Measurements from ENCODE around the gene HCAR3.
"Not testable (repeated sequence)": the region's sequence is repeated elsewhere in the genome, so short reads cannot be mapped to it uniquely, and the experiment has no call there.

The HCAR3 gene

DNA sequence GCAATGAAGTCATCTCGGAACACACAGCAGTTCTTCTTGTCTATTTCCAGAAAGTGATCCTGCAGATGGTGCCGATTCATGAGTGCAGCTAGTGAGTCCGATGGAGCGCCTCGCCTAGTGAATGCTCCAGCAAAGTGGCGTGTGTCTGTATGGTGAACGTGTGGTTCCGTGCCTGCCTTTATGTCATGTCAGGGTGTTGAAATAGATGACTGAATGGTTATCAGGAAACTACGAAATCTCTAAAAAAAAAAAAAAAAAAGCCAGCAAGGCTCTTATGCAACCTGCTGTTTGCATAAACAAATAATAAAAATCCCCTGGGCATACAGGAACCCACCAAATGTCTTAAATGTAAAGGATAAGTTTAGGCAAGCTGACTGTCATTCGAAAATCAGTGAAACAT lies at the start of gene HCAR3:
Gene HCAR3 (minus strand): TSS at position 154 of the 400 bp plus-strand sequence. CDS start 74 bp downstream, at position 80.
- H3K9me3 ChIP-seq (ENCODE audit: control insufficient read depth, insufficient read depth, low read length); H3K9me2 ChIP-seq (replicated peaks; ENCODE audit: control insufficient read depth, low read length); H3K27ac ChIP-seq (ENCODE audit: low read depth, low read length); H3K27me3 ChIP-seq (ENCODE audit: control insufficient read depth, low read length); H4K20me1 ChIP-seq (ENCODE audit: control insufficient read depth, insufficient read depth, low read depth, low read length); H3K36me3 ChIP-seq (ENCODE audit: control insufficient read depth, low read length); H3K79me2 ChIP-seq (ENCODE audit: control insufficient read depth, low read length); H3F3A ChIP-seq (ENCODE audit: control insufficient read depth, insufficient read depth): not testable (repeated sequence)
- 0 out of 2 replicates have a peak within 1 kb of the TSS, but pooled peaks have one; percentile 32 for H3K4me3 ChIP-seq (ENCODE audit: low read length)
- peak within 1 kb of the TSS; percentile 47; the same call in 1 of the 2 replicates for H3K4me2 ChIP-seq (ENCODE audit: low read length)
- peaks cover 21% of the 10 kb centered on the region for H3K4me1 ChIP-seq (ENCODE audit: control insufficient read depth, low read length)

DNA sequence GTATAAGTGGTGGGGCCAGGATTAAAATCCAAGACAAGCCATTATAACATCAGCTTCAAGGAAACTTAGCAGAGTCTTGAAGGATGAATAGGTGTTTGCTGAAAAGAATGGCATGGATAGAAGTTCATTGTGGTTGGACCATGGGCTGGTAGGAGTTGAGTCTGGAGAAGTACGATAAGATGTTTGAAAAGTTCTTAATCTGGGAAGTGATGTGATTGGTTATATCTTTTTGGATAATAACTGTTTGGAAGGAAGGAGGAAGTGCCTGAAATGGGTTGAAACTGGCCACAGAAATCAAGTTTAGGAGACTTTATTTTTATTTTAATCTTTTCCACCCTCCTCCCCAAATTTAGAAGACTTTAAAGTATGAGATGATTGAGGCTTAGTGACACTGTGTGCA lies 41.0 kb upstream of the HCAR3 start:
- no peak for TF ChIP-seq EZH2phosphoT487 (IDR thresholded peaks at IDR 0.05; ENCODE audit: borderline replicate concordance, low read length)
- TF ChIP-seq, protein P1, sequence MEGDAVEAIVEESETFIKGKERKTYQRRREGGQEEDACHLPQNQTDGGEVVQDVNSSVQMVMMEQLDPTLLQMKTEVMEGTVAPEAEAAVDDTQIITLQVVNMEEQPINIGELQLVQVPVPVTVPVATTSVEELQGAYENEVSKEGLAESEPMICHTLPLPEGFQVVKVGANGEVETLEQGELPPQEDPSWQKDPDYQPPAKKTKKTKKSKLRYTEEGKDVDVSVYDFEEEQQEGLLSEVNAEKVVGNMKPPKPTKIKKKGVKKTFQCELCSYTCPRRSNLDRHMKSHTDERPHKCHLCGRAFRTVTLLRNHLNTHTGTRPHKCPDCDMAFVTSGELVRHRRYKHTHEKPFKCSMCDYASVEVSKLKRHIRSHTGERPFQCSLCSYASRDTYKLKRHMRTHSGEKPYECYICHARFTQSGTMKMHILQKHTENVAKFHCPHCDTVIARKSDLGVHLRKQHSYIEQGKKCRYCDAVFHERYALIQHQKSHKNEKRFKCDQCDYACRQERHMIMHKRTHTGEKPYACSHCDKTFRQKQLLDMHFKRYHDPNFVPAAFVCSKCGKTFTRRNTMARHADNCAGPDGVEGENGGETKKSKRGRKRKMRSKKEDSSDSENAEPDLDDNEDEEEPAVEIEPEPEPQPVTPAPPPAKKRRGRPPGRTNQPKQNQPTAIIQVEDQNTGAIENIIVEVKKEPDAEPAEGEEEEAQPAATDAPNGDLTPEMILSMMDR (IDR thresholded peaks at IDR 0.05; ENCODE audit: low read depth, low read length, poor library complexity, severe bottlenecking), result no peak

DNA sequence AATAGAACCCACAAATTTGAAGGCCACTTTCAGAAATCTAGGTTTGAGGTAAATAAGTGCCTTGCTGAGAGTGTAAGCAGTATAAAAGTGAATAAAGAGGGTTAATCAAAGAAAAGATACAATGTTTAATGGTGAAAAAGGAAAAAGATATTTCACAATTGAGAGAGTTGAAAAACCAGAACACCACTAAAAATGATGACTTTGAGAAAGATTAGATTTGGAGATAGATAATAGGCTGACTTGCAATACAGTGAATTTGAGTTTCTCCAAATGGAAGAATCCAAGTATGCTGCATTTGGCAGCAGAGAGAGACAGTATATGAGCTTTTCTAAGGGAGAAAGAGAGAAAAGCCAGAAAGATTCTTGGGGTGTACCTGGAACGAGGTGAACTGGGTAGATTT lies 38.2 kb upstream of the HCAR3 start:
- TF ChIP-seq EZH2phosphoT487 (IDR thresholded peaks at IDR 0.05; ENCODE audit: borderline replicate concordance, low read length), result no peak
- TF ChIP-seq, protein P1 (IDR thresholded peaks at IDR 0.05; ENCODE audit: low read depth, low read length, poor library complexity, severe bottlenecking), result no peak
- no peaks in the 10 kb centered on the region for H3K9me3 ChIP-seq (ENCODE audit: control insufficient read depth, insufficient read depth, low read length)
- H3F3A ChIP-seq (ENCODE audit: control insufficient read depth, insufficient read depth), result no peaks in the 10 kb centered on the region
- H3K4me1 ChIP-seq (ENCODE audit: control insufficient read depth, low read length), result peaks cover 48% of the 10 kb centered on the region
- H3K9me2 ChIP-seq (replicated peaks; ENCODE audit: control insufficient read depth, low read length), result no peaks in the 10 kb centered on the region
- H3K4me2 ChIP-seq (ENCODE audit: low read length), result peak overlapping the region; percentile 83; the same call in 1 of the 2 replicates
- no peaks in the 10 kb centered on the region for H3K27me3 ChIP-seq (ENCODE audit: control insufficient read depth, low read length)
- H3K36me3 ChIP-seq (ENCODE audit: control insufficient read depth, low read length), result peaks cover 69% of the 10 kb centered on the region
- H4K20me1 ChIP-seq (ENCODE audit: control insufficient read depth, insufficient read depth, low read depth, low read length), result peaks cover 4% of the 10 kb centered on the region; the same call in 1 of the 2 replicates
- peaks cover 66% of the 10 kb centered on the region for H3K79me2 ChIP-seq (ENCODE audit: control insufficient read depth, low read length)
- H3K27ac ChIP-seq (ENCODE audit: low read depth, low read length), result no peak overlapping the region
- no peak overlapping the region for H3K4me3 ChIP-seq (ENCODE audit: low read length)

More for the DNA sequence above, 41.0 kb upstream of the HCAR3 start:
- Histone ChIP-seq H3K36me3 (ENCODE audit: control insufficient read depth, low read length) (peaks cover 95% of the 10 kb centered on the region), H3K9me2 (replicated peaks; ENCODE audit: control insufficient read depth, low read length) (no peaks in the 10 kb centered on the region), H3K27ac (ENCODE audit: low read depth, low read length) (no peak overlapping the region), H3K9me3 (ENCODE audit: control insufficient read depth, insufficient read depth, low read length) (no peaks in the 10 kb centered on the region), H3F3A (ENCODE audit: control insufficient read depth, insufficient read depth) (no peaks in the 10 kb centered on the region), H3K4me3 (ENCODE audit: low read length) (no peak overlapping the region), H3K4me2 (ENCODE audit: low read length) (no peak overlapping the region), H3K79me2 (ENCODE audit: control insufficient read depth, low read length) (peaks cover 83% of the 10 kb centered on the region), H3K4me1 (ENCODE audit: control insufficient read depth, low read length) (peaks cover 32% of the 10 kb centered on the region), H4K20me1 (ENCODE audit: control insufficient read depth, insufficient read depth, low read depth, low read length) (peaks cover 4% of the 10 kb centered on the region; the same call in 1 of the 2 replicates), H3K27me3 (ENCODE audit: control insufficient read depth, low read length) (no peaks in the 10 kb centered on the region)

DNA sequence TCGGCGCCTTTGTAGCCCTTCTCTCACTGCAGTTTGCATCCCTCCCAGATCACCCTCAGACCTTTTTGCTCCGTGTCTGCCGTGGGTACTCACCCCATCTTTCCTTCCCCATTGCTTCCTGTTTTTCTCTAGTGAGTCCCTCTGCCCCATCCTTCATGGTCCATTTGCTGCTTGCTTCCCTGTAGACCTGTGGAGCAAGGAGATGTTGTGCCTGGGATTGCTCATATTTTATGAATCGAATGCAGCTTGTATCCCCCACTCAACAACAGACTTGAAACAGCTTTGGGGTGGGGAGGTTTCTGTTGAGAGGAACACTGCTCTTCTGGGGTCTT lies 36.7 kb upstream of the HCAR3 start:
- Histone ChIP-seq H3K79me2 (ENCODE audit: control insufficient read depth, low read length) (peaks cover 53% of the 10 kb centered on the region), H3K4me3 (ENCODE audit: low read length) (peak overlapping the region; percentile 86), H3K9me3 (ENCODE audit: control insufficient read depth, insufficient read depth, low read length) (no peaks in the 10 kb centered on the region), H3F3A (ENCODE audit: control insufficient read depth, insufficient read depth) (peaks cover 6% of the 10 kb centered on the region), H3K27ac (ENCODE audit: low read depth, low read length) (peak overlapping the region; percentile 62), H4K20me1 (ENCODE audit: control insufficient read depth, insufficient read depth, low read depth, low read length) (peaks cover 4% of the 10 kb centered on the region; the same call in 1 of the 2 replicates), H3K27me3 (ENCODE audit: control insufficient read depth, low read length) (no peaks in the 10 kb centered on the region), H3K36me3 (ENCODE audit: control insufficient read depth, low read length) (peaks cover 55% of the 10 kb centered on the region), H3K4me1 (ENCODE audit: control insufficient read depth, low read length) (peaks cover 48% of the 10 kb centered on the region), H3K4me2 (ENCODE audit: low read length) (peak overlapping the region; percentile 83), H3K9me2 (replicated peaks; ENCODE audit: control insufficient read depth, low read length) (no peaks in the 10 kb centered on the region)
- TF ChIP-seq, protein P1 (IDR thresholded peaks at IDR 0.05; ENCODE audit: low read depth, low read length, poor library complexity, severe bottlenecking), result no peak
- no peak for TF ChIP-seq EZH2phosphoT487 (IDR thresholded peaks at IDR 0.05; ENCODE audit: borderline replicate concordance, low read length)

All from DOHH2 (cell line).